SU-DHL-6 (cell line): ENCODE measurements around the gene SEMA4A.

Experiments
- H2AFZ ChIP-seq: fragments of 200-600 bp; sonication (generic); 2 replicates; pipeline ENCODE4 v1.6.1; 2014; ENCODE audit warnings: low read depth, mild to moderate bottlenecking, moderate library complexity, mixed read lengths, antibody characterized with exemption, low read length; ENCODE audit not compliant: severe bottlenecking
- H3F3A ChIP-seq: fragments of 200-600 bp; shearing (Covaris generic); 2 replicates; pipeline ENCODE4 v1.6.0; 2016; ENCODE audit warnings: antibody characterized with exemption, mild to moderate bottlenecking; ENCODE audit not compliant: insufficient read depth
- H3K27ac ChIP-seq: fragments of 200-600 bp; sonication (generic); 2 replicates; pipeline ENCODE4 v1.5.1; 2016; ENCODE audit warnings: low read depth, mild to moderate bottlenecking, low read length, moderate library complexity, mixed read lengths
- H3K27me3 ChIP-seq: fragments of 200-600 bp; sonication (generic), shearing (Covaris generic); 2 replicates; pipeline ENCODE4 v1.6.0; 2014; ENCODE audit warnings: mild to moderate bottlenecking, low read length
- H3K36me3 ChIP-seq: fragments of 200-600 bp; sonication (generic); 2 replicates; pipeline ENCODE4 v1.6.1; 2014; ENCODE audit warnings: mild to moderate bottlenecking, low read length, mixed read lengths
- H3K4me2 ChIP-seq: fragments of 300-600, 200-600 bp; shearing (Covaris generic), sonication (generic); 2 replicates; pipeline ENCODE4 v1.6.0; 2014; ENCODE audit warnings: low read length, low read depth, mild to moderate bottlenecking; ENCODE audit not compliant: poor library complexity, severe bottlenecking
- H3K4me3 ChIP-seq: fragments of 200-600 bp; sonication (generic); 2 replicates; pipeline ENCODE4 v1.5.1; 2014; ENCODE audit warnings: antibody characterized with exemption, low read length, mild to moderate bottlenecking, mixed read lengths; ENCODE audit not compliant: insufficient read depth, poor library complexity, severe bottlenecking
- H3K79me2 ChIP-seq: fragments of 200-600 bp; sonication (generic); 2 replicates; pipeline ENCODE4 v1.6.1; 2014; ENCODE audit warnings: mild to moderate bottlenecking, low read length, moderate library complexity; ENCODE audit not compliant: insufficient read depth
- H3K9ac ChIP-seq: fragments of 200-600 bp; sonication (generic); 2 replicates; pipeline ENCODE4 v1.7.0; 2014; ENCODE audit warnings: mild to moderate bottlenecking, low read length
- H3K9me2 ChIP-seq: fragments of 200-600 bp; sonication (generic); replicated peaks from 2 replicates; pipeline ENCODE4 v1.6.1; 2014; ENCODE audit warnings: low read length; ENCODE audit not compliant: insufficient read depth
- H3K9me3 ChIP-seq: fragments of 200-600 bp; sonication (generic); 2 replicates; pipeline ENCODE4 v1.6.1; 2014; ENCODE audit warnings: low read length, mixed read lengths; ENCODE audit not compliant: insufficient read depth
- H4K20me1 ChIP-seq: fragments of 200-600 bp; sonication (generic); 2 replicates; pipeline ENCODE4 v1.6.1; 2014; ENCODE audit warnings: low read depth, mild to moderate bottlenecking, antibody characterized with exemption, low read length, moderate library complexity, mixed read lengths
- CTCF ChIP-seq: fragments of 200-600 bp; sonication (generic); IDR thresholded peaks from one replicate; pipeline ENCODE4 v1.5.1; 2017; ENCODE audit warnings: antibody characterized with exemption, mild to moderate bottlenecking, low read length, moderate library complexity; ENCODE audit not compliant: insufficient read depth, poor library complexity, severe bottlenecking
- EZH2phosphoT487 ChIP-seq: fragments of 200-600 bp; sonication (generic), shearing (Covaris generic); conservative IDR thresholded peaks from 2 replicates; pipeline ENCODE4 v1.6.1; 2018; ENCODE audit warnings: mild to moderate bottlenecking, antibody characterized with exemption, low read length, moderate library complexity, mixed read lengths

Gene SEMA4A

GRCh38 chr1:156126043-156126629, 27.2 kb upstream of the SEMA4A start:
- Histone ChIP-seq H3K36me3 (no peaks in the 10 kb centered on the region), H4K20me1 (no peaks in the 10 kb centered on the region), H3K9ac (no peak overlapping the region), H2AFZ (no peak overlapping the region), H3K9me2 (no peaks in the 10 kb centered on the region), H3K4me2 (no peak overlapping the region), H3K27me3 (no peaks in the 10 kb centered on the region), H3K79me2 (no peaks in the 10 kb centered on the region), H3K4me3 (no peak overlapping the region), H3K9me3 (no peaks in the 10 kb centered on the region), H3K27ac (no peak overlapping the region), H3F3A (no peaks in the 10 kb centered on the region)
- TF ChIP-seq CTCF = no peak
- TF ChIP-seq EZH2phosphoT487 = no peak

DNA sequence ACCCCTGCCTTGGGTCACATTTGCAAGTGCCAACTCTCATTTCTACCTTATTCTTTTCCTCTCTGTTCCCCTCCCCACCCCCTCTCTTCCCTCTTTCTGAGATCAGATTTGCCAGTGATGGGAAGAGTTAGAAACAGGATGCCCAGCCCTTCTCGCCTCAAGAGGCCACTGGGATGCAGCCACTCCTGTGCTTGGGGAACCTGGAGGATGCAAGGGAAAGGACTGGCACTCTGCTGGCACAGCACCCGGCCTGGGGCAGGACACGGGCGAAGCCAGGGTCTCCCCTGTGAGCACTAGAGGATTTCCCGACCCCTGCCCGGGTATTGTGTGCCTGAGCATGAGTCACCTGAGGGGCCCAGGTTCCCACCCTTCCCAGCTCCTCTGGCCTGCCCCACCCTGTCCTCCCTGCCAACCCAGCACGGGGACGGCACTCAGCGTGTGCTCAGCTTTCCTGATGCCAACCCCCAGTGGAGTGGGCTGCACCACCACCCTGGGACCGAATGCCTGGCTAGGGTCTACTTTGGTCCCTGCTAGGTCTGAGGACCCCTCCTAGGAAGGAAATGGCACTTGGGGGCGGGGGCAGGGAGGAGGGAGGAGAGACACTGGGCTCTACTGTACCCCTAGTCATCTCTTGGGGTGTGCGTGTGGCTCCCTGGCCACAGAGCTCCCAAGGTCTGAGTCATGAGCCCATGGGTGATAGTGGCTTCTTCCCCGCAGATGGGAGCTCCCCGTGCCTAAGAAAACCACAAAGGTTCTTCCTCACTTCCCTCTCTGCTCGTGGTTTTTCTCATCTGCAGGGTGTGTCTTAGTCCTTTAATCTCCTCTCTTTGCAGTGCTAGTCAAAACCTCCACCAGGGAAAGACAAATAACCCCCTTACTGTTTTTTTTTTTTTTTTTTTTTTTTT, 26.5 kb upstream of the SEMA4A start:
- Histone ChIP-seq H3K4me2 (no peak overlapping the region), H4K20me1 (no peaks in the 10 kb centered on the region), H3K9me3 (no peaks in the 10 kb centered on the region), H3F3A (no peaks in the 10 kb centered on the region), H3K79me2 (no peaks in the 10 kb centered on the region), H2AFZ (no peak overlapping the region), H3K9me2 (no peaks in the 10 kb centered on the region), H3K4me3 (no peak overlapping the region), H3K36me3 (no peaks in the 10 kb centered on the region), H3K27ac (no peak overlapping the region), H3K27me3 (no peaks in the 10 kb centered on the region), H3K9ac (no peak overlapping the region)
- TF ChIP-seq EZH2phosphoT487 (no peak), CTCF (no peak)

GRCh38 chr1:156128308-156128653, 25.1 kb upstream of the SEMA4A start:
- no peak overlapping the region for H2AFZ ChIP-seq
- H3K79me2 ChIP-seq = no peaks in the 10 kb centered on the region
- no peak overlapping the region for H3K9ac ChIP-seq
- TF ChIP-seq CTCF = no peak
- no peak for TF ChIP-seq EZH2phosphoT487
- no peaks in the 10 kb centered on the region for H3K27me3 ChIP-seq
- no peaks in the 10 kb centered on the region for H3F3A ChIP-seq
- no peaks in the 10 kb centered on the region for H3K36me3 ChIP-seq
- H3K4me3 ChIP-seq = no peak overlapping the region
- no peaks in the 10 kb centered on the region for H4K20me1 ChIP-seq
- no peak overlapping the region for H3K4me2 ChIP-seq
- H3K27ac ChIP-seq = no peak overlapping the region
- H3K9me3 ChIP-seq = no peaks in the 10 kb centered on the region
- H3K9me2 ChIP-seq = no peaks in the 10 kb centered on the region
